Caco-2 (cell line): ENCODE data around the gene DDX60. TPM values are rescaled to one million over a fixed set of nuclear protein-coding genes. Genes with fewer than 3 reads are reported as not detected.
"Not testable (repeated sequence)": the region's sequence is repeated elsewhere in the genome, so short reads cannot be mapped to it uniquely, and the experiment has no call there.

Source experiments
- BruUV-seq: library from RNA; stranded (reverse); fragments of 400-500 nt; replicated peaks from 2 replicates; lab custom pipeline; 2021; lab: Mats Ljungman, UMichigan
- CTCF ChIA-PET: fragments of 300-600 bp; sonication (Branson Sonifier 250); formaldehyde crosslinking; loops from one replicate; lab custom pipeline; 2022; ENCODE audit warnings: antibody characterized with exemption; lab: Charles Lee
- POLR2A ChIA-PET: fragments of 300-600 bp; sonication (Branson Sonifier 250); formaldehyde crosslinking; loops from one replicate; lab custom pipeline; 2022; ENCODE audit warnings: antibody characterized with exemption; lab: Charles Lee
- DNase-seq, 2 experiments: peaks; one replicate each; pipeline versions ENCODE4 v3.0.0 to v3.0.0-alpha.2; 2020 to 2022
- H3K27me3 ChIP-seq: replicated peaks from 2 replicates; pipeline ENCODE4 v1.6.0; 2011; ENCODE audit warnings: low read length; ENCODE audit not compliant: control insufficient read depth, insufficient read depth
- H3K36me3 ChIP-seq: 2 replicates; pipeline ENCODE4 v1.5.1; 2011; ENCODE audit warnings: low read length; ENCODE audit not compliant: control insufficient read depth, insufficient read depth
- H3K4me1 ChIP-seq: fragments of 250-450 bp; sonication (Bioruptor Pico); 2 replicates; pipeline ENCODE4 v1.5.1; 2020; ENCODE audit warnings: mild to moderate bottlenecking
- H3K4me3 ChIP-seq: 2 replicates; pipeline ENCODE4 v1.5.1; 2011; ENCODE audit warnings: low read depth, mild to moderate bottlenecking, control low read depth, low read length
- H3K9me3 ChIP-seq: fragments of 250-450 bp; sonication (Bioruptor Pico); 2 replicates; pipeline ENCODE4 v1.5.1; 2020; ENCODE audit warnings: mild to moderate bottlenecking, moderate library complexity
- H3K27ac Mint-ChIP-seq: one replicate; pipeline ENCODE4 v1.8.0; 2022; ENCODE audit warnings: mixed read lengths; ENCODE audit not compliant: unreplicated experiment
- H3K27me3 Mint-ChIP-seq: one replicate; pipeline ENCODE4 v1.8.0; 2022; ENCODE audit warnings: mixed read lengths; ENCODE audit not compliant: insufficient read depth, unreplicated experiment
- H3K36me3 Mint-ChIP-seq: one replicate; pipeline ENCODE4 v1.8.0; 2022; ENCODE audit warnings: mild to moderate bottlenecking, mixed read lengths; ENCODE audit not compliant: insufficient read depth, unreplicated experiment
- H3K4me1 Mint-ChIP-seq: one replicate; pipeline ENCODE4 v1.8.0; 2022; ENCODE audit warnings: low read depth, mixed read lengths; ENCODE audit not compliant: unreplicated experiment
- H3K4me3 Mint-ChIP-seq: one replicate; pipeline ENCODE4 v1.8.0; 2022; ENCODE audit warnings: mild to moderate bottlenecking, moderate library complexity, mixed read lengths; ENCODE audit not compliant: unreplicated experiment
- H3K9me3 Mint-ChIP-seq: one replicate; pipeline ENCODE4 v1.8.0; 2022; ENCODE audit warnings: mixed read lengths; ENCODE audit not compliant: unreplicated experiment
- intact Hi-C: fragments of 100-400 bp; cut with micrococcal nuclease; formaldehyde crosslinking; loops from one replicate; pipeline ENCODE4 v1.10.0; 2022; ENCODE audit not compliant: unreplicated experiment
- total RNA-seq: library from RNA; stranded (reverse); gene quantifications from 2 replicates; pipeline ENCODE4 v1.2.3, GENCODE V29; 2022
- TF ChIP-seq, protein P1 (sequence below), 2 experiments: fragments of 200-600 bp in 1 of 2; IDR thresholded peaks; 1 replicate in 1 of 2; 2 replicates in 1 of 2; pipeline versions ENCODE4 v1.5.1 to v1.8.0; 2011 to 2022; ENCODE audit warnings: antibody characterized with exemption in 1 of 2, control low read depth in 1 of 2, inconsistent platforms in 1 of 2, low read depth in 1 of 2, low read length in 1 of 2, mild to moderate bottlenecking in 1 of 2, moderate library complexity in 1 of 2; ENCODE audit not compliant: insufficient read depth in 1 of 2, severe bottlenecking in 1 of 2, unreplicated experiment in 1 of 2

The DDX60 gene
- total RNA-seq, 1 experiment from 2014 or later, result 0.70 TPM

DNA sequence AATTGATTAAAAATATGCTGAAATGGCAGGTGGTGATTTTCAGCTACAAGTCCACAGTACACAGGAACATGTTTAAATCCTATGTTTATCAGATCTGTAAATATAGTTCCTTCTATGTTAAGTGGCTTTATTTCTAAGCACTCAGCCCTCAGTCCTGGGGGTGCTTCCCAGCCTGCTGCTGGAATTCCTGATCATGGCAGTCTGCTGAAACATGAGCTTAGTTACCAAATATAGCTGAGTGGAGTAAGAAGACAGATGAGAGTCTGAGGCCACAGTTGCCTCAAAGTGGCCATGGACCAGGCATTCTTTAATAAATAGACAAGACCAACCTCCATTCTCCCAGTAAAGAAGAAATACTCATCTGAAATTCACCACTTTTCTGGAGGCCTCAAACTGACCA lies 17.1 kb upstream of the DDX60 start:
- Histone ChIP-seq H3K36me3 (no peaks in the 10 kb centered on the region), H3K4me3 (no peak overlapping the region), H3K27me3 (no peaks in the 10 kb centered on the region), H3K9me3 (no peaks in the 10 kb centered on the region), H3K4me1 (no peaks in the 10 kb centered on the region)
- Mint-ChIP-seq H3K27ac (no peak overlapping the region), H3K27me3 (no peaks in the 10 kb centered on the region), H3K36me3 (no peaks in the 10 kb centered on the region), H3K4me3 (no peak overlapping the region), H3K9me3 (no peaks in the 10 kb centered on the region), H3K4me1 (no peaks in the 10 kb centered on the region)
- TF ChIP-seq, protein P1, sequence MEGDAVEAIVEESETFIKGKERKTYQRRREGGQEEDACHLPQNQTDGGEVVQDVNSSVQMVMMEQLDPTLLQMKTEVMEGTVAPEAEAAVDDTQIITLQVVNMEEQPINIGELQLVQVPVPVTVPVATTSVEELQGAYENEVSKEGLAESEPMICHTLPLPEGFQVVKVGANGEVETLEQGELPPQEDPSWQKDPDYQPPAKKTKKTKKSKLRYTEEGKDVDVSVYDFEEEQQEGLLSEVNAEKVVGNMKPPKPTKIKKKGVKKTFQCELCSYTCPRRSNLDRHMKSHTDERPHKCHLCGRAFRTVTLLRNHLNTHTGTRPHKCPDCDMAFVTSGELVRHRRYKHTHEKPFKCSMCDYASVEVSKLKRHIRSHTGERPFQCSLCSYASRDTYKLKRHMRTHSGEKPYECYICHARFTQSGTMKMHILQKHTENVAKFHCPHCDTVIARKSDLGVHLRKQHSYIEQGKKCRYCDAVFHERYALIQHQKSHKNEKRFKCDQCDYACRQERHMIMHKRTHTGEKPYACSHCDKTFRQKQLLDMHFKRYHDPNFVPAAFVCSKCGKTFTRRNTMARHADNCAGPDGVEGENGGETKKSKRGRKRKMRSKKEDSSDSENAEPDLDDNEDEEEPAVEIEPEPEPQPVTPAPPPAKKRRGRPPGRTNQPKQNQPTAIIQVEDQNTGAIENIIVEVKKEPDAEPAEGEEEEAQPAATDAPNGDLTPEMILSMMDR (IDR thresholded peaks at IDR 0.05; ENCODE audit: insufficient read depth in 1 of 2, low read depth in 1 of 2, low read length in 1 of 2, severe bottlenecking in 1 of 2, unreplicated experiment in 1 of 2), result no peak
- ChIA-PET CTCF (no interaction called here), POLR2A (no interaction called here)
- intact Hi-C loops, result no loop called here
- BruUV-seq, result no TSS peak
- DNase-seq, result no peak

DNA sequence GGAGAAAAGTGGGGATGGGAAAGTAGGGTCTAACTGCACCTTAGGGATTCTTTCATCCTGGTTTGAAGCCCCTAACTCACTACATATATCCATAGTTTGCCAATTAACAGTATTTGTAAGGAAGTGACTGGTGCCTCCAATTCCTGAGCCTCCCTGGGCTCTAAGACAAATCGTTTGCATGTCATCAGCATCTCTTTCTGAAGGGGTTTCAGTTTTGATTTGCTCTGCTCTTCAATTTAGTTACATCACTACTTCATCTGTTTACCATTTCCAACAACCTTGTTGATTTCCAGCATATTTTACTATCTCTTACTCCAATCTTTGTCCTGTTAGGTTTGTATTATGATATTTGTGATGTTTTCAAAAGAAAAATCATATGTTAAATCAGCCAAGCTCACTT lies 15.5 kb upstream of the DDX60 start:
- H3K9me3 Mint-ChIP-seq, result no peaks in the 10 kb centered on the region
- H3K27ac Mint-ChIP-seq, result no peak overlapping the region
- H3K4me3 Mint-ChIP-seq, result no peak overlapping the region
- Histone ChIP-seq H3K9me3 (no peaks in the 10 kb centered on the region), H3K4me1 (no peaks in the 10 kb centered on the region), H3K4me3 (no peak overlapping the region), H3K36me3 (no peaks in the 10 kb centered on the region), H3K27me3 (no peaks in the 10 kb centered on the region)
- BruUV-seq, result no TSS peak
- no peaks in the 10 kb centered on the region for H3K36me3 Mint-ChIP-seq
- no peak for DNase-seq
- TF ChIP-seq, protein P1 (IDR thresholded peaks at IDR 0.05; ENCODE audit: insufficient read depth in 1 of 2, low read depth in 1 of 2, low read length in 1 of 2, severe bottlenecking in 1 of 2, unreplicated experiment in 1 of 2), result no peak
- CTCF ChIA-PET, result no interaction called here
- no peaks in the 10 kb centered on the region for H3K4me1 Mint-ChIP-seq
- no peaks in the 10 kb centered on the region for H3K27me3 Mint-ChIP-seq
- POLR2A ChIA-PET, result no interaction called here
- intact Hi-C loops, result no loop called here

DNA sequence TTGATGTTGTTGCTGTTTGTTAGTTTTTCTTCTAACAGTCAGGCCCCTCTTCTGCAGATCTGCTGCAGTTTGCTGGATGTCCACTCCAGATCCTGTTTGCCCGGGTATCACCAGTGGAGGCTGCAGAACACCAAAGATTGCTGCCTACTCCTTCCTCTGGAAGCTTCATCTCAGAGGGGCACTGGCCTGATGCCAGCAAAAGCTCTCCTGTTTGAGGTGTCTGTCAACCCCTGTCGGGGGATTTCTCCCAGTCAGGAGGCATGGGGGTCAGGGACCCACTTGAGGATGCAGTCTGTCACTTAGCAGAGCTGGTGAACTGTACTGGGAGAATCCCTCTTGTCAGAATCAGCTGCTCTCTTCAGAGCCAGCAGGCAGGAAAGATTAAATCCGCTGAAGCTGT lies 12.0 kb upstream of the DDX60 start:
- H3K27me3 Mint-ChIP-seq, result not testable (repeated sequence)

DNA sequence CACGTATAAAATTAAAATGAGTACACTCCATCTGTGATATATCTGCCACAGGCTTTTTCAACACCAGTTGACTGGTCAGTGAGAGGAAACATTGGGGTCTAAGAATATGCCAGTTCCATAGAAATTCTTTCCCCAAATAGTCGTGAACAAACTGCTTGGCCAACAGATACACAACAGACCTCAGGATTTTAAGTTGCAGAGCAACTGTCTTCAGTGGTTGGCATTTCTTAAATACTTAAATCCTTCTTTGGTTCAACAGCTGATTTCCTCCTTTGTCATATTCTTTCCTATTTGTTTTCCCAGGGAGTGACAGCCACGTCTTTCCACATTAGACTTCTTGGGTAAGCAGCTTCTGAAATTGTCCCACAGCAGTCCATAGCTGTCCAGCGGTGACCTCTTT lies 7.0 kb upstream of the DDX60 start:
- H3K27me3 ChIP-seq, result no peaks in the 10 kb centered on the region
- intact Hi-C loops, result loop anchor here (10.0 kb wide), 1 partner anchor 159 kb away; the partner anchor contains the start of gene DDX60L
- Mint-ChIP-seq H3K9me3 (no peaks in the 10 kb centered on the region), H3K27me3 (peaks cover 11% of the 10 kb centered on the region), H3K27ac (no peak overlapping the region), H3K36me3 (no peaks in the 10 kb centered on the region), H3K4me1 (no peaks in the 10 kb centered on the region), H3K4me3 (no peak overlapping the region)
- TF ChIP-seq, protein P1 (IDR thresholded peaks at IDR 0.05; ENCODE audit: insufficient read depth in 1 of 2, low read depth in 1 of 2, low read length in 1 of 2, severe bottlenecking in 1 of 2, unreplicated experiment in 1 of 2), result no peak
- no peaks in the 10 kb centered on the region for H3K4me1 ChIP-seq
- H3K4me3 ChIP-seq, result no peak overlapping the region
- CTCF ChIA-PET, result no interaction called here
- BruUV-seq, result no TSS peak
- no peaks in the 10 kb centered on the region for H3K36me3 ChIP-seq
- POLR2A ChIA-PET, result no interaction called here
- no peaks in the 10 kb centered on the region for H3K9me3 ChIP-seq
- DNase-seq, result no peak

More for the DNA sequence above, 12.0 kb upstream of the DDX60 start:
- H3K27ac Mint-ChIP-seq, H3K4me3 Mint-ChIP-seq, H3K4me1 Mint-ChIP-seq, DNase-seq, H3K9me3 Mint-ChIP-seq, H3K36me3 ChIP-seq, H3K9me3 ChIP-seq, BruUV-seq, CTCF ChIA-PET, H3K27me3 ChIP-seq, H3K4me1 ChIP-seq, H3K4me3 ChIP-seq, intact Hi-C loops, POLR2A ChIA-PET, H3K36me3 Mint-ChIP-seq: not testable (repeated sequence)
